GM12878 (cell line): ENCODE measurements around the gene ATG5. TPM values are rescaled to one million over a fixed set of nuclear protein-coding genes. Genes with fewer than 3 reads are reported as not detected.

Source experiments
- ATAC-seq: fragments of 200-7000 bp; cut with Tn5 transposase; 3 replicates; pipeline ENCODE4 v1.9.1; 2020; ENCODE audit warnings: mild to moderate bottlenecking, moderate library complexity
- BruUV-seq: library from RNA; stranded (reverse); fragments of 400-500 nt; replicated peaks from 2 replicates; lab custom pipeline; 2021; lab: Mats Ljungman, UMichigan
- CTCF ChIA-PET: fragments of 300-600 bp; sonication (Branson Sonifier 250); formaldehyde crosslinking; extraction: SDS; loops from one replicate; lab custom pipeline; 2021; ENCODE audit warnings: inconsistent platforms; lab: Yijun Ruan, JAX
- POLR2A ChIA-PET: fragments of 350-600 bp; formaldehyde crosslinking; extraction: SDS; loops from one replicate; lab custom pipeline; 2021; ENCODE audit warnings: inconsistent platforms; lab: Charles Lee
- RAD21 ChIA-PET: fragments of 300-600 bp; sonication (Branson Sonifier 250); formaldehyde crosslinking; loops from one replicate; lab custom pipeline; 2023; ENCODE audit warnings: antibody characterized with exemption; ENCODE audit not compliant: unreplicated experiment; lab: Charles Lee
- SMC1A ChIA-PET: fragments of 300-600 bp; sonication (Branson Sonifier 250); formaldehyde crosslinking; loops from one replicate; lab custom pipeline; 2023; ENCODE audit not compliant: unreplicated experiment, uncharacterized antibody; lab: Charles Lee
- DNase-seq: peaks from one replicate; pipeline ENCODE4 v3.0.0-alpha.2; 2011; ENCODE audit warnings: low read depth, low spot score
- FAIRE-seq: peaks from 3 replicates; lab custom pipeline; 2011; peaks lifted over from hg19 to GRCh38; lab: Jason Lieb, UNC
- H2AFZ ChIP-seq: 2 replicates; pipeline ENCODE4 v1.6.0; 2011; ENCODE audit warnings: low read depth, low read length, control low read depth; ENCODE audit not compliant: control insufficient read depth
- H3K27ac ChIP-seq: 2 replicates; pipeline ENCODE4 v1.5.1; 2011; ENCODE audit warnings: control low read depth; ENCODE audit not compliant: control insufficient read depth, insufficient read depth
- H3K27me3 ChIP-seq, 2 experiments: replicated peaks in 1 of 2; 2 replicates each; pipeline versions ENCODE4 v1.6.0 to v1.6.1; 2011; ENCODE audit warnings: low read length in 1 of 2; ENCODE audit not compliant: control insufficient read depth in 2 of 2, insufficient read depth in 2 of 2
- H3K36me3 ChIP-seq, 2 experiments: 2 replicates each; pipeline ENCODE4 v1.5.1; 2011; ENCODE audit warnings: low read length in 1 of 2; ENCODE audit not compliant: control insufficient read depth in 2 of 2, insufficient read depth in 2 of 2
- H3K4me1 ChIP-seq: 2 replicates; pipeline ENCODE4 v1.6.1; 2011; ENCODE audit warnings: mild to moderate bottlenecking, low read length, moderate library complexity, mixed read lengths; ENCODE audit not compliant: control insufficient read depth, insufficient read depth
- H3K4me2 ChIP-seq: 2 replicates; pipeline ENCODE4 v1.6.0; 2011; ENCODE audit warnings: control low read depth; ENCODE audit not compliant: control insufficient read depth, insufficient read depth
- H3K4me3 ChIP-seq: fragments of 200-600 bp; sonication (generic); 2 replicates; pipeline ENCODE4 v1.5.1; 2016
- H3K79me2 ChIP-seq: 2 replicates; pipeline ENCODE4 v1.6.0; 2011; ENCODE audit warnings: low read length; ENCODE audit not compliant: control insufficient read depth, insufficient read depth
- H3K9ac ChIP-seq: 2 replicates; pipeline ENCODE4 v1.8.0; 2011; ENCODE audit warnings: low read length, control low read depth, mixed read lengths; ENCODE audit not compliant: control insufficient read depth, insufficient read depth
- H3K9me3 ChIP-seq: replicated peaks from 3 replicates; pipeline ENCODE4 v1.5.1; 2011; ENCODE audit warnings: mild to moderate bottlenecking, low read length; ENCODE audit not compliant: control insufficient read depth, insufficient read depth
- H4K20me1 ChIP-seq: 2 replicates; pipeline ENCODE4 v1.6.0; 2011; ENCODE audit not compliant: control insufficient read depth, insufficient read depth
- BRCA1 ChIP-seq: IDR thresholded peaks from 2 replicates; pipeline ENCODE4 v1.6.1; 2011; ENCODE audit warnings: low read depth, low read length, improper control_type of control experiment
- CTCF ChIP-seq, 3 experiments: IDR thresholded peaks in 2 of 3; conservative IDR thresholded peaks in 1 of 3; 2 replicates each; pipeline ENCODE4 v1.5.1; 2011; ENCODE audit warnings: low read depth in 3 of 3, low read length in 3 of 3, mild to moderate bottlenecking in 3 of 3, control low read depth in 2 of 3, moderate library complexity in 2 of 3, inconsistent platforms in 1 of 3, mixed read lengths in 1 of 3; ENCODE audit not compliant: control insufficient read depth in 2 of 3, insufficient read depth in 1 of 3; ENCODE audit errors: extremely low read depth in 1 of 3
- MAX ChIP-seq: IDR thresholded peaks from 2 replicates; pipeline ENCODE4 v1.6.1; 2012; ENCODE audit warnings: low read depth, low read length, improper control_type of control experiment
- NR2C2 ChIP-seq: IDR thresholded peaks from 2 replicates; pipeline ENCODE4 v1.6.1; 2011; ENCODE audit warnings: borderline replicate concordance, low read depth; ENCODE audit not compliant: control insufficient read depth, insufficient read length
- RBBP5 ChIP-seq: fragments of 200-600 bp; sonication (generic); conservative IDR thresholded peaks from 2 replicates; pipeline ENCODE4 v1.6.1; 2016
- RELA ChIP-seq: fragments of 450-650 bp; IDR thresholded peaks from 2 replicates; pipeline ENCODE4 v1.8.0; 2014; ENCODE audit warnings: borderline replicate concordance; ENCODE audit not compliant: partially characterized antibody
- SMAD1 ChIP-seq: fragments of 450-650 bp; IDR thresholded peaks from 2 replicates; pipeline ENCODE4 v1.6.1; 2018; ENCODE audit warnings: mild to moderate bottlenecking, low read depth; ENCODE audit not compliant: partially characterized antibody
- SMC3 ChIP-seq: IDR thresholded peaks from 2 replicates; pipeline ENCODE4 v1.6.1; 2011; ENCODE audit warnings: low read length, improper control_type of control experiment, borderline replicate concordance
- YY1 ChIP-seq: IDR thresholded peaks from 2 replicates; pipeline ENCODE4 v1.6.1; 2011; ENCODE audit warnings: low read depth, mild to moderate bottlenecking, low read length
- ZBTB33 ChIP-seq: fragments of 450-650 bp; IDR thresholded peaks from 2 replicates; pipeline ENCODE4 v1.6.1; 2017; ENCODE audit warnings: mild to moderate bottlenecking
- WGBS: methylation state at CpG from one replicate; pipeline ENCODE4 v1.1.6; 2016; ENCODE audit warnings: low lambda C conversion rate; ENCODE audit not compliant: insufficient replicate concordance, insufficient coverage; ENCODE audit errors: missing lambda C conversion rate; 5-methylcytosine and 5-hydroxymethylcytosine counted together
- in situ Hi-C: fragments of 300-500 bp; cut with MboI; formaldehyde crosslinking; loops from 9 replicates; pipeline ENCODE4 v1.14.3; 2018; ENCODE audit warnings: mixed read lengths
- intact Hi-C: fragments of 100-400 bp; cut with micrococcal nuclease; formaldehyde crosslinking; loops from one replicate; pipeline ENCODE4 v1.14.2; 2022; ENCODE audit not compliant: unreplicated experiment
- polyA plus RNA-seq, 11 experiments: library from polyadenylated mRNA; depleted of rRNA in 4 of 11; unstranded in 6 of 11; stranded (reverse) in 5 of 11; fragments of >200 nt; fragmentation: Nextera tagmentation in 4 of 11; fragmentation: Illumina TruSeq in 1 of 11; extraction: Ambion mirVana in 4 of 11; extraction: Trizol in 1 of 11; gene quantifications; 1 replicate in 1 of 11; 2 replicates in 10 of 11; pipeline versions ENCODE4 v1.2.1 to v1.2.3, GENCODE V29; 2011 to 2016; ENCODE audit warnings: inconsistent platforms in 2 of 11, missing spikeins in 2 of 11, low read depth in 1 of 11
- total RNA-seq, 4 experiments: library from RNA; depleted of rRNA in 3 of 4; stranded (reverse); fragments of >200 nt in 3 of 4; fragmentation: Illumina TruSeq in 1 of 4; extraction: Trizol in 1 of 4; gene quantifications; 2 replicates each; pipeline versions ENCODE4 v1.2.1 to v1.2.3, GENCODE V29; 2013 to 2021

Gene ATG5
- total and polyA plus RNA-seq, 10 of the 15 experiments (the other 5 are each of a cell fraction or from before 2014, with no cell fraction given): 12.9 to 51.8 (median 23.9) TPM

- ChIA-PET RAD21 (no interaction called here), SMC1A (interaction anchor here (1.1 to 18.2 kb wide), 5 partner anchors 8 to 51 kb away, joined by 3 to 217 read pairs (median 16); no protein-coding TSS in a partner anchor), POLR2A (interaction anchor here (1.0 to 1.2 kb wide), 2 partner anchors 8 to 9 kb away, joined by 3 read pairs; no protein-coding TSS in a partner anchor), CTCF (interaction anchor here (0.9 to 3.1 kb wide), 4 partner anchors 8 to 69 kb away, joined by 3 to 12 read pairs (median 5); no protein-coding TSS in a partner anchor)
- intact Hi-C loops (no loop called here), in situ Hi-C loops (no loop called here)
- H3K36me3 ChIP-seq: no peaks in the 10 kb centered on the region
- 75% methylated on average over 8 of the region's 8 CpGs for WGBS
- DNase-seq (no peak), FAIRE-seq (no peak), ATAC-seq (no peak)
- no peak overlapping the region for H3K9ac ChIP-seq
- H3K4me2 ChIP-seq: no peak overlapping the region
- BruUV-seq: no TSS peak
- H2AFZ ChIP-seq: no peak overlapping the region
- H3K4me1 ChIP-seq: no peaks in the 10 kb centered on the region; the same call in 1 of the 2 replicates
- TF ChIP-seq CTCF (IDR thresholded peaks at IDR 0.05 in 2 of 3, conservative IDR thresholded peaks at IDR 0.05 in 1 of 3; ENCODE audit: control insufficient read depth in 2 of 3, extremely low read depth in 1 of 3, insufficient read depth in 1 of 3, low read depth in 3 of 3, low read length in 3 of 3) (no peak), BRCA1 (no peak)
- H3K79me2 ChIP-seq: no peaks in the 10 kb centered on the region
- H3K27me3 ChIP-seq: no peaks in the 10 kb centered on the region
- no peak overlapping the region for H3K4me3 ChIP-seq
- H3K27ac ChIP-seq: no peak overlapping the region
- H3K9me3 ChIP-seq: no peaks in the 10 kb centered on the region; the same call in 2 of the 3 replicates
- no peaks in the 10 kb centered on the region for H4K20me1 ChIP-seq
These were observed 171.2 kb downstream of the ATG5 start for GRCh38 chr6:106154326-106154725.

- DNase-seq: no peak
- Histone ChIP-seq H3K4me2 (no peak overlapping the region), H2AFZ (no peak overlapping the region), H3K9me3 (no peaks in the 10 kb centered on the region; the same call in 2 of the 3 replicates), H3K9ac (no peak overlapping the region), H3K79me2 (no peaks in the 10 kb centered on the region), H3K36me3 (no peaks in the 10 kb centered on the region), H3K27ac (no peak overlapping the region), H3K27me3 (no peaks in the 10 kb centered on the region), H3K4me1 (no peaks in the 10 kb centered on the region; the same call in 1 of the 2 replicates), H4K20me1 (no peaks in the 10 kb centered on the region), H3K4me3 (no peak overlapping the region)
- in situ Hi-C loops (no loop called here), intact Hi-C loops (no loop called here)
- ATAC-seq: no peak
- ChIA-PET POLR2A (no interaction called here), RAD21 (interaction anchor here (0.7 to 0.9 kb wide), 3 partner anchors 10 to 63 kb away, joined by 3 read pairs; no protein-coding TSS in a partner anchor), SMC1A (interaction anchor here (18.2 kb wide), 1 partner anchor 12 kb away, joined by 217 read pairs; no protein-coding TSS in a partner anchor), CTCF (interaction anchor here (1.5 to 3.1 kb wide), 2 partner anchors 63 to 70 kb away, joined by 3 to 12 read pairs; no protein-coding TSS in a partner anchor)
- no TSS peak for BruUV-seq
- 57% methylated on average over 4 of the region's 4 CpGs for WGBS
- FAIRE-seq: no peak
- no peak for TF ChIP-seq SMAD1
- TF ChIP-seq NR2C2: no peak
- TF ChIP-seq YY1: no peak
- TF ChIP-seq SMC3: no peak
- no peak for TF ChIP-seq MAX
- no peak for TF ChIP-seq RELA
- no peak for TF ChIP-seq RBBP5
- TF ChIP-seq ZBTB33: no peak
These were observed 172.6 kb downstream of the ATG5 start for GRCh38 chr6:106152952-106153351.
